A549 (cell line): ENCODE data around the gene ELMO2. TPM values are rescaled to one million over a fixed set of nuclear protein-coding genes. Genes with fewer than 3 reads are reported as not detected.

ENCODE experiments used
- ATAC-seq, 2 experiments: fragments of 200-7000 bp in 1 of 2; fragments of >200 bp in 1 of 2; cut with Nextera tagmentation in 1 of 2; cut with Tn5 transposase in 1 of 2; 3 replicates each; pipeline versions ENCODE4 v1.8.0 to v1.9.1; 2018 to 2020; ENCODE audit warnings: mild to moderate bottlenecking in 1 of 2, moderate library complexity in 1 of 2
- CTCF ChIA-PET: fragments of 300-600 bp; sonication (Branson Sonifier 250); formaldehyde crosslinking; extraction: SDS; loops from one replicate; lab custom pipeline; 2021; ENCODE audit warnings: antibody characterized with exemption, inconsistent platforms; lab: Yijun Ruan, JAX
- POLR2A ChIA-PET: fragments of 350-600 bp; formaldehyde crosslinking; extraction: SDS; loops from one replicate; lab custom pipeline; 2021; ENCODE audit warnings: antibody characterized with exemption, inconsistent platforms; lab: Yijun Ruan, JAX
- DNase-seq, 2 experiments: peaks; one replicate each; pipeline versions ENCODE4 v3.0.0 to v3.0.0-alpha.2; 2011 to 2016; ENCODE audit warnings: low read depth in 1 of 2, low spot score in 1 of 2
- FAIRE-seq: peaks from 2 replicates; lab custom pipeline; 2011; peaks lifted over from hg19 to GRCh38; lab: Jason Lieb, UNC
- H3K27ac ChIP-seq, 2 experiments: fragments of >200 bp; sonication (Bioruptor Twin); formaldehyde crosslinking; 3 replicates each; pipeline ENCODE4 v1.5.1; 2016 to 2017
- H3K4me1 ChIP-seq: fragments of >200 bp; sonication (Bioruptor Twin); formaldehyde crosslinking; 3 replicates; pipeline ENCODE4 v1.6.1; 2016
- H3K4me2 ChIP-seq: fragments of >200 bp; sonication (Bioruptor Twin); formaldehyde crosslinking; 3 replicates; pipeline ENCODE4 v1.6.1; 2016
- H3K4me3 ChIP-seq: fragments of >200 bp; sonication (Bioruptor Twin); formaldehyde crosslinking; 3 replicates; pipeline ENCODE4 v1.5.1; 2016
- H3K9me3 ChIP-seq: fragments of >200 bp; sonication (Bioruptor Twin); formaldehyde crosslinking; 3 replicates; pipeline ENCODE4 v1.6.1; 2016
- BHLHE40 ChIP-seq: IDR thresholded peaks from 2 replicates; pipeline ENCODE4 v1.6.1; 2012; ENCODE audit warnings: low read depth, low read length, inconsistent platforms
- CBX8 ChIP-seq: fragments of 200-600 bp; sonication (generic); IDR thresholded peaks from 2 replicates; pipeline ENCODE4 v1.6.1; 2016
- CHD4 ChIP-seq: fragments of 200-600 bp; sonication (generic); IDR thresholded peaks from 2 replicates; pipeline ENCODE4 v1.6.1; 2016; ENCODE audit warnings: antibody characterized with exemption, mild to moderate bottlenecking, borderline replicate concordance
- CTCF ChIP-seq: fragments of >200 bp; sonication (Bioruptor Twin); formaldehyde crosslinking; IDR thresholded peaks from 3 replicates; pipeline ENCODE4 v1.5.1; 2016
- E2F6 ChIP-seq: IDR thresholded peaks from 2 replicates; pipeline ENCODE4 v1.6.1; 2012; ENCODE audit warnings: low read depth, borderline replicate concordance
- EP300 ChIP-seq, 2 experiments: fragments of >200 bp; sonication (Bioruptor Twin); formaldehyde crosslinking; IDR thresholded peaks; 2 replicates in 1 of 2; 3 replicates in 1 of 2; pipeline ENCODE4 v1.6.1; 2016 to 2017
- FOSB ChIP-seq: fragments of 250-450 bp; sonication (Bioruptor Pico); IDR thresholded peaks from 2 replicates; pipeline ENCODE4 v1.5.0; 2020; ENCODE audit warnings: mild to moderate bottlenecking, moderate library complexity
- FOSL2 ChIP-seq, 2 experiments: fragments of 450-650 bp in 1 of 2; fragments of >200 bp in 1 of 2; sonication (Bioruptor Twin) in 1 of 2; formaldehyde crosslinking; IDR thresholded peaks; 2 replicates each; pipeline versions ENCODE4 v1.5.0 to v1.6.1; 2016 to 2020; ENCODE audit warnings: mild to moderate bottlenecking in 1 of 2, moderate library complexity in 1 of 2
- FOXS1 ChIP-seq: fragments of 250-450 bp; sonication (Bioruptor Pico); IDR thresholded peaks from 2 replicates; pipeline ENCODE4 v1.5.0; 2020; ENCODE audit warnings: mild to moderate bottlenecking, moderate library complexity
- HEYL ChIP-seq: fragments of 250-450 bp; sonication (Bioruptor Pico); IDR thresholded peaks from 2 replicates; pipeline ENCODE4 v1.8.0; 2021; ENCODE audit warnings: mild to moderate bottlenecking, moderate library complexity
- HOXA7 ChIP-seq: fragments of 250-450 bp; sonication (Bioruptor Pico); IDR thresholded peaks from 2 replicates; pipeline ENCODE4 v1.5.0; 2020; ENCODE audit warnings: mild to moderate bottlenecking, moderate library complexity
- HOXB13 ChIP-seq: fragments of 250-450 bp; sonication (Bioruptor Pico); IDR thresholded peaks from 2 replicates; pipeline ENCODE4 v1.5.0; 2020; ENCODE audit warnings: low read depth, mild to moderate bottlenecking, moderate library complexity
- KDM1A ChIP-seq: fragments of 200-600 bp; sonication (generic); IDR thresholded peaks from 2 replicates; pipeline ENCODE4 v1.6.1; 2016; ENCODE audit warnings: low read depth, mild to moderate bottlenecking
- NFE2L2 ChIP-seq: fragments of 150-350 bp; conservative IDR thresholded peaks from 2 replicates; pipeline ENCODE4 v1.6.1; 2014; ENCODE audit warnings: low read length
- PBX3 ChIP-seq: IDR thresholded peaks from 2 replicates; pipeline ENCODE4 v1.6.1; 2012
- RAD21 ChIP-seq, 2 experiments: fragments of >200 bp in 1 of 2; sonication (Bioruptor Twin) in 1 of 2; formaldehyde crosslinking in 1 of 2; IDR thresholded peaks in 1 of 2; conservative IDR thresholded peaks in 1 of 2; 2 replicates in 1 of 2; 3 replicates in 1 of 2; pipeline ENCODE4 v1.6.1; 2012 to 2018; ENCODE audit warnings: inconsistent platforms in 1 of 2
- RFX5 ChIP-seq: fragments of 450-650 bp; IDR thresholded peaks from 2 replicates; pipeline ENCODE4 v1.7.1; 2014; ENCODE audit warnings: antibody characterized with exemption, mild to moderate bottlenecking, moderate library complexity
- SMC3 ChIP-seq: fragments of >200 bp; sonication (Bioruptor Twin); formaldehyde crosslinking; IDR thresholded peaks from 3 replicates; pipeline ENCODE4 v1.6.1; 2018; ENCODE audit warnings: inconsistent platforms
- TFCP2L1 ChIP-seq: fragments of 250-450 bp; sonication (Bioruptor Pico); IDR thresholded peaks from 2 replicates; pipeline ENCODE4 v1.5.0; 2021; ENCODE audit warnings: mild to moderate bottlenecking
- TP53 ChIP-seq: fragments of 250-450 bp; sonication (Bioruptor Pico); IDR thresholded peaks from 2 replicates; pipeline ENCODE4 v1.5.0; 2021; ENCODE audit warnings: mild to moderate bottlenecking, moderate library complexity
- ZFP36 ChIP-seq: fragments of 450-650 bp; IDR thresholded peaks from 2 replicates; pipeline ENCODE4 v1.6.1; 2014; ENCODE audit warnings: borderline replicate concordance; ENCODE audit not compliant: partially characterized antibody
- ZNF302 ChIP-seq: fragments of 250-450 bp; sonication (Bioruptor Pico); IDR thresholded peaks from 2 replicates; pipeline ENCODE4 v1.9.0; 2021; ENCODE audit warnings: inconsistent platforms, mild to moderate bottlenecking, moderate library complexity
- ZSCAN20 ChIP-seq: fragments of 250-450 bp; sonication (Bioruptor Pico); IDR thresholded peaks from 2 replicates; pipeline ENCODE4 v1.8.0; 2022; ENCODE audit warnings: mild to moderate bottlenecking, moderate library complexity
- WGBS: methylation state at CpG from one replicate; pipeline ENCODE4 v1.1.6; 2017; ENCODE audit errors: missing lambda C conversion rate; 5-methylcytosine and 5-hydroxymethylcytosine counted together
- polyA plus RNA-seq, 4 experiments: library from polyadenylated mRNA; depleted of rRNA in 3 of 4; stranded (reverse); fragments of >200 nt; fragmentation: RNase III in 1 of 4; extraction: RNeasy Plus Mini Kit Qiagen cat#74134 plus additional on column Dnase treatment in 1 of 4; gene quantifications; 2 replicates in 3 of 4; 3 replicates in 1 of 4; pipeline ENCODE4 v1.2.3, GENCODE V29; 2011 to 2017
- TF ChIP-seq, protein P1 (sequence below): fragments of 250-450 bp; sonication (Bioruptor Pico); IDR thresholded peaks from 2 replicates; pipeline ENCODE4 v1.5.0; 2021; ENCODE audit warnings: mild to moderate bottlenecking, moderate library complexity, borderline replicate concordance
- TF ChIP-seq, protein P2 (sequence below): fragments of 250-450 bp; sonication (Bioruptor Pico); IDR thresholded peaks from 2 replicates; pipeline ENCODE4 v1.5.0; 2020; ENCODE audit warnings: low read depth, mild to moderate bottlenecking, moderate library complexity
- TF ChIP-seq, protein P3 (sequence below): IDR thresholded peaks from 2 replicates; pipeline ENCODE4 v1.6.1; 2012
- TF ChIP-seq, protein P4 (sequence below): fragments of >200 bp; sonication (Bioruptor Twin); formaldehyde crosslinking; IDR thresholded peaks from 3 replicates; pipeline ENCODE4 v1.6.1; 2016

Gene ELMO2
- polyA plus RNA-seq, 2 of the 4 experiments (the other 2 are of a cell fraction): 23.4 to 25.1 TPM

DNA sequence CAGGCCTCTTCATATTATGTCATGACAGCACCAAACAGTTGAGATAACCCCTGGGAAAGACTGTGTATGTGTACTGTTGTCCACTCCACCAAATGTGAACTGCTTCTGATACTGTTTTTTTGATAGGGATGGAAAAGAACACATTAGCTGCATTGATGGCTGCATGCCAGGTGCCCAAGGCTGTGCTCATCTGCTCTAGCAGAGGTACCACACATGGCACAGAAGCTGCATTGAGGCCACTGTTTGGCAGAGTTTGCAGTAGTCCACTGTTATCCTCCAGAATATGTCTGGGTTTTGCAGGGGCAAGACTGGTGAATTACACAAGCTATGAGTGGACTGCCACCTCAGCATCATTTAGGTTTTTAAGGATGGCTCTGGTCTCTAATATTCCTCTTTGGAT lies 28.2 kb upstream of the ELMO2 start:
- FAIRE-seq (no peak), ATAC-seq (no peak), DNase-seq (no peak)
- Histone ChIP-seq H3K4me3 (no peak overlapping the region), H3K27ac (no peak overlapping the region), H3K4me2 (no peak overlapping the region), H3K9me3 (no peaks in the 10 kb centered on the region), H3K4me1 (no peaks in the 10 kb centered on the region)
- TF ChIP-seq, protein P1, sequence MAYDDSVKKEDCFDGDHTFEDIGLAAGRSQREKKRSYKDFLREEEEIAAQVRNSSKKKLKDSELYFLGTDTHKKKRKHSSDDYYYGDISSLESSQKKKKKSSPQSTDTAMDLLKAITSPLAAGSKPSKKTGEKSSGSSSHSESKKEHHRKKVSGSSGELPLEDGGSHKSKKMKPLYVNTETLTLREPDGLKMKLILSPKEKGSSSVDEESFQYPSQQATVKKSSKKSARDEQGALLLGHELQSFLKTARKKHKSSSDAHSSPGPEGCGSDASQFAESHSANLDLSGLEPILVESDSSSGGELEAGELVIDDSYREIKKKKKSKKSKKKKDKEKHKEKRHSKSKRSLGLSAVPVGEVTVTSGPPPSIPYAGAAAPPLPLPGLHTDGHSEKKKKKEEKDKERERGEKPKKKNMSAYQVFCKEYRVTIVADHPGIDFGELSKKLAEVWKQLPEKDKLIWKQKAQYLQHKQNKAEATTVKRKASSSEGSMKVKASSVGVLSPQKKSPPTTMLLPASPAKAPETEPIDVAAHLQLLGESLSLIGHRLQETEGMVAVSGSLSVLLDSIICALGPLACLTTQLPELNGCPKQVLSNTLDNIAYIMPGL (CRISPR knock-in tag): no peak
- no peak for TF ChIP-seq ZSCAN20 (CRISPR knock-in tag)
- no peak for TF ChIP-seq NFE2L2
- no peak for TF ChIP-seq ZFP36
- TF ChIP-seq RFX5: no peak
- TF ChIP-seq RAD21 (conservative IDR thresholded peaks at IDR 0.05 in 1 of 2, IDR thresholded peaks at IDR 0.05 in 1 of 2): no peak
- TF ChIP-seq HOXB13 (CRISPR knock-in tag): no peak
- TF ChIP-seq BHLHE40: no peak
- TF ChIP-seq, protein P2, sequence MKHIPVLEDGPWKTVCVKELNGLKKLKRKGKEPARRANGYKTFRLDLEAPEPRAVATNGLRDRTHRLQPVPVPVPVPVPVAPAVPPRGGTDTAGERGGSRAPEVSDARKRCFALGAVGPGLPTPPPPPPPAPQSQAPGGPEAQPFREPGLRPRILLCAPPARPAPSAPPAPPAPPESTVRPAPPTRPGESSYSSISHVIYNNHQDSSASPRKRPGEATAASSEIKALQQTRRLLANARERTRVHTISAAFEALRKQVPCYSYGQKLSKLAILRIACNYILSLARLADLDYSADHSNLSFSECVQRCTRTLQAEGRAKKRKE (CRISPR knock-in tag): no peak
- no peak for TF ChIP-seq PBX3
- TF ChIP-seq EP300 (IDR thresholded peaks at IDR 0.05): no peak
- no peak for TF ChIP-seq CTCF
- no peak for TF ChIP-seq KDM1A
- TF ChIP-seq HOXA7: no peak
- TF ChIP-seq, protein P3, sequence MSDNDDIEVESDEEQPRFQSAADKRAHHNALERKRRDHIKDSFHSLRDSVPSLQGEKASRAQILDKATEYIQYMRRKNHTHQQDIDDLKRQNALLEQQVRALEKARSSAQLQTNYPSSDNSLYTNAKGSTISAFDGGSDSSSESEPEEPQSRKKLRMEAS: no peak
- ChIA-PET CTCF (interaction anchor here (2.7 kb wide), 1 partner anchor 302 kb away, joined by 12 read pairs; no protein-coding TSS in a partner anchor), POLR2A (no interaction called here)

- ChIA-PET CTCF (interaction anchor here (1.1 to 2.7 kb wide), 3 partner anchors 26 to 304 kb away, joined by 4 to 12 read pairs (median 5); partner anchors contain the start of gene ELMO2), POLR2A (interaction anchor here (1.1 kb wide), 1 partner anchor 69 kb away, joined by 3 read pairs; no protein-coding TSS in a partner anchor)
- ATAC-seq (no peak), DNase-seq (no peak), FAIRE-seq (no peak)
- 41% methylated on average over 8 of the region's 8 CpGs for WGBS
- no peaks in the 10 kb centered on the region for H3K9me3 ChIP-seq
- H3K27ac ChIP-seq: no peak overlapping the region
- no peak overlapping the region for H3K4me3 ChIP-seq
- H3K4me2 ChIP-seq: no peak overlapping the region
- no peaks in the 10 kb centered on the region for H3K4me1 ChIP-seq
- TF ChIP-seq CBX8: no peak
- no peak for TF ChIP-seq CHD4
- TF ChIP-seq TFCP2L1: no peak
- no peak for TF ChIP-seq SMC3
- no peak for TF ChIP-seq ZNF302 (CRISPR knock-in tag)
- no peak for TF ChIP-seq FOSB (CRISPR knock-in tag)
- no peak for TF ChIP-seq ZFP36
- TF ChIP-seq, protein P3: no peak
- no peak for TF ChIP-seq E2F6
- TF ChIP-seq HEYL: no peak
- TF ChIP-seq FOSL2 (IDR thresholded peaks at IDR 0.05): no peak
- no peak for TF ChIP-seq FOSL2 (CRISPR knock-in tag; IDR thresholded peaks at IDR 0.05)
- no peak for TF ChIP-seq EP300 (IDR thresholded peaks at IDR 0.05)
- TF ChIP-seq, protein P2 (CRISPR knock-in tag): no peak
- TF ChIP-seq, protein P4, sequence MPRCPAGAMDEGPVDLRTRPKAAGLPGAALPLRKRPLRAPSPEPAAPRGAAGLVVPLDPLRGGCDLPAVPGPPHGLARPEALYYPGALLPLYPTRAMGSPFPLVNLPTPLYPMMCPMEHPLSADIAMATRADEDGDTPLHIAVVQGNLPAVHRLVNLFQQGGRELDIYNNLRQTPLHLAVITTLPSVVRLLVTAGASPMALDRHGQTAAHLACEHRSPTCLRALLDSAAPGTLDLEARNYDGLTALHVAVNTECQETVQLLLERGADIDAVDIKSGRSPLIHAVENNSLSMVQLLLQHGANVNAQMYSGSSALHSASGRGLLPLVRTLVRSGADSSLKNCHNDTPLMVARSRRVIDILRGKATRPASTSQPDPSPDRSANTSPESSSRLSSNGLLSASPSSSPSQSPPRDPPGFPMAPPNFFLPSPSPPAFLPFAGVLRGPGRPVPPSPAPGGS: no peak
- TF ChIP-seq FOXS1 (CRISPR knock-in tag): no peak
- TF ChIP-seq TP53 (CRISPR knock-in tag): no peak
These were observed 26.6 kb upstream of the ELMO2 start for GRCh38 chr20:46433051-46433450.
